Erythroblast (primary cell): Measurements from ENCODE around the gene GCSAML.

Experiments
- GATA1 ChIP-seq: IDR thresholded peaks from 2 replicates; pipeline ENCODE4 v1.6.1; 2011; ENCODE audit warnings: low read depth, mild to moderate bottlenecking, control low read depth, low read length, moderate library complexity
- POLR2A ChIP-seq: IDR thresholded peaks from 2 replicates; pipeline ENCODE4 v1.6.1; 2011; ENCODE audit warnings: mild to moderate bottlenecking, low read length

GRCh38 chr1:247500865-247501264 is 48.1 kb upstream of the GCSAML start:
- TF ChIP-seq POLR2A (no peak), GATA1 (no peak)
